SU-DHL-6 (cell line): ENCODE results near the gene OSGIN1.

Experiments used
- H2AFZ ChIP-seq: fragments of 200-600 bp; sonication (generic); 2 replicates; pipeline ENCODE4 v1.6.1; 2014; ENCODE audit warnings: low read depth, mild to moderate bottlenecking, moderate library complexity, mixed read lengths, antibody characterized with exemption, low read length; ENCODE audit not compliant: severe bottlenecking
- H3F3A ChIP-seq: fragments of 200-600 bp; shearing (Covaris generic); 2 replicates; pipeline ENCODE4 v1.6.0; 2016; ENCODE audit warnings: antibody characterized with exemption, mild to moderate bottlenecking; ENCODE audit not compliant: insufficient read depth
- H3K27ac ChIP-seq: fragments of 200-600 bp; sonication (generic); 2 replicates; pipeline ENCODE4 v1.5.1; 2016; ENCODE audit warnings: low read depth, mild to moderate bottlenecking, low read length, moderate library complexity, mixed read lengths
- H3K27me3 ChIP-seq: fragments of 200-600 bp; sonication (generic), shearing (Covaris generic); 2 replicates; pipeline ENCODE4 v1.6.0; 2014; ENCODE audit warnings: mild to moderate bottlenecking, low read length
- H3K36me3 ChIP-seq: fragments of 200-600 bp; sonication (generic); 2 replicates; pipeline ENCODE4 v1.6.1; 2014; ENCODE audit warnings: mild to moderate bottlenecking, low read length, mixed read lengths
- H3K4me2 ChIP-seq: fragments of 300-600, 200-600 bp; shearing (Covaris generic), sonication (generic); 2 replicates; pipeline ENCODE4 v1.6.0; 2014; ENCODE audit warnings: low read length, low read depth, mild to moderate bottlenecking; ENCODE audit not compliant: poor library complexity, severe bottlenecking
- H3K4me3 ChIP-seq: fragments of 200-600 bp; sonication (generic); 2 replicates; pipeline ENCODE4 v1.5.1; 2014; ENCODE audit warnings: antibody characterized with exemption, low read length, mild to moderate bottlenecking, mixed read lengths; ENCODE audit not compliant: insufficient read depth, poor library complexity, severe bottlenecking
- H3K79me2 ChIP-seq: fragments of 200-600 bp; sonication (generic); 2 replicates; pipeline ENCODE4 v1.6.1; 2014; ENCODE audit warnings: mild to moderate bottlenecking, low read length, moderate library complexity; ENCODE audit not compliant: insufficient read depth
- H3K9ac ChIP-seq: fragments of 200-600 bp; sonication (generic); 2 replicates; pipeline ENCODE4 v1.7.0; 2014; ENCODE audit warnings: mild to moderate bottlenecking, low read length
- H3K9me2 ChIP-seq: fragments of 200-600 bp; sonication (generic); replicated peaks from 2 replicates; pipeline ENCODE4 v1.6.1; 2014; ENCODE audit warnings: low read length; ENCODE audit not compliant: insufficient read depth
- H3K9me3 ChIP-seq: fragments of 200-600 bp; sonication (generic); 2 replicates; pipeline ENCODE4 v1.6.1; 2014; ENCODE audit warnings: low read length, mixed read lengths; ENCODE audit not compliant: insufficient read depth
- H4K20me1 ChIP-seq: fragments of 200-600 bp; sonication (generic); 2 replicates; pipeline ENCODE4 v1.6.1; 2014; ENCODE audit warnings: low read depth, mild to moderate bottlenecking, antibody characterized with exemption, low read length, moderate library complexity, mixed read lengths
- EZH2phosphoT487 ChIP-seq: fragments of 200-600 bp; sonication (generic), shearing (Covaris generic); conservative IDR thresholded peaks from 2 replicates; pipeline ENCODE4 v1.6.1; 2018; ENCODE audit warnings: mild to moderate bottlenecking, antibody characterized with exemption, low read length, moderate library complexity, mixed read lengths
- TF ChIP-seq, protein P1 (sequence below): fragments of 200-600 bp; sonication (generic); IDR thresholded peaks from one replicate; pipeline ENCODE4 v1.5.1; 2017; ENCODE audit warnings: antibody characterized with exemption, mild to moderate bottlenecking, low read length, moderate library complexity; ENCODE audit not compliant: insufficient read depth, poor library complexity, severe bottlenecking

OSGIN1 gene

DNA sequence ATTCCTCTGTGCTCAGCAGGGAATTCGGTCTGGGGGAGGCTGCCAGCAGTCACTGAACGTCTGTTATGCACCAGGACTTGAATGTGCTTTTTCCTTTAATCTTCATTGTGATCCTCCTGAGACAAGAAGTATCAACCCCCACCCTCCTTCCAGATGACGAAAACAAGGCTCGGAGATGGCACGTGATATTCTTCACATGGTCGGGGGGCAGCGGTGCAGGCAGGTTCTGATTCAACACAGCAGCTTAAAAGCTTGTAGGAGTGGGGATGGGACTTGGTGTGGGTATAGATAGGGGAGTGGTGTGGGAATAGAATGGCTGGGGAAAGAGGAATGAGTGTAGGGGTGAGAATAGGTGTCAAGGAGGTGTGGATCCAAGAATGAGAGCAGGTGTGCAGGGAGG, 21.4 kb downstream of the OSGIN1 start:
- Histone ChIP-seq H2AFZ (no peak overlapping the region), H3K9me3 (0 out of 2 replicates have a peak, but pooled peaks cover 8% of the 10 kb centered on the region), H4K20me1 (no peaks in the 10 kb centered on the region), H3K4me3 (no peak overlapping the region), H3K9me2 (no peaks in the 10 kb centered on the region), H3K79me2 (no peaks in the 10 kb centered on the region), H3F3A (no peaks in the 10 kb centered on the region), H3K27me3 (no peaks in the 10 kb centered on the region), H3K4me2 (no peak overlapping the region), H3K27ac (no peak overlapping the region), H3K36me3 (no peaks in the 10 kb centered on the region), H3K9ac (no peak overlapping the region)
- TF ChIP-seq, protein P1, sequence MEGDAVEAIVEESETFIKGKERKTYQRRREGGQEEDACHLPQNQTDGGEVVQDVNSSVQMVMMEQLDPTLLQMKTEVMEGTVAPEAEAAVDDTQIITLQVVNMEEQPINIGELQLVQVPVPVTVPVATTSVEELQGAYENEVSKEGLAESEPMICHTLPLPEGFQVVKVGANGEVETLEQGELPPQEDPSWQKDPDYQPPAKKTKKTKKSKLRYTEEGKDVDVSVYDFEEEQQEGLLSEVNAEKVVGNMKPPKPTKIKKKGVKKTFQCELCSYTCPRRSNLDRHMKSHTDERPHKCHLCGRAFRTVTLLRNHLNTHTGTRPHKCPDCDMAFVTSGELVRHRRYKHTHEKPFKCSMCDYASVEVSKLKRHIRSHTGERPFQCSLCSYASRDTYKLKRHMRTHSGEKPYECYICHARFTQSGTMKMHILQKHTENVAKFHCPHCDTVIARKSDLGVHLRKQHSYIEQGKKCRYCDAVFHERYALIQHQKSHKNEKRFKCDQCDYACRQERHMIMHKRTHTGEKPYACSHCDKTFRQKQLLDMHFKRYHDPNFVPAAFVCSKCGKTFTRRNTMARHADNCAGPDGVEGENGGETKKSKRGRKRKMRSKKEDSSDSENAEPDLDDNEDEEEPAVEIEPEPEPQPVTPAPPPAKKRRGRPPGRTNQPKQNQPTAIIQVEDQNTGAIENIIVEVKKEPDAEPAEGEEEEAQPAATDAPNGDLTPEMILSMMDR: no peak
- no peak for TF ChIP-seq EZH2phosphoT487

DNA sequence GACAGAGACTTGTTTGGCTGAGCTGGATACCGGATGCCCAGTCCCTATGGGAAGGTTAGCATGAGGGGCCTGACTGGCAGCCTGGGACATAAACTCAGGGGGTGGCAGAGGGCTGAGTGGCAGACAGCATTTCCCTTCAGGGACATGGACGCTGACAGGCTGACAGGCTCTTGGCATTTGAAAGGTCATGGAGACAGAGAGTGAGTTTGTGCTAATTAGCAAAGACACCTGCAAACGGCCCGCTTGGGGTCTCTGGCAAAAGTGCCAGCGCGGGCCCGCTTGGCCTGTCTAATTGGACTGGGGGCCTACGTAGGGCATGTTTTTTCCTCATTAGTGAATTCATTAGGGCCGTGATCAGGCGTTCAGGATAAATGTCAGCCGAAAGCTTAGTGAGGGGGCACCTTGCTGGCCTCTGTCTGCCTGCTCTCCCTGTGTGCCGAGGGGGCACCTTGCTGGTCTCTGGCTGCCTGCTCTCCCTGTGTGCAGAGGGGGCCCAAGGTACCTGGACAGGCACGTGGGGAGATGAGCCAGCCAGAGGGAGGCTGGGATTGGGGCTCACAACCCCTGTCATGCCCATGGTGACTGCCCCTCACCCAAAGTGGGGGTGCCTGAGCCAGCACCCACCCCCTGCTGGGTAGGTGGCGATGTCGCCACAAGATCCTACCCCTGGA, 22.7 kb downstream of the OSGIN1 start:
- Histone ChIP-seq H3K27me3 (no peaks in the 10 kb centered on the region), H3K9me3 (0 out of 2 replicates have a peak, but pooled peaks cover 8% of the 10 kb centered on the region), H3K4me2 (no peak overlapping the region), H3K9me2 (no peaks in the 10 kb centered on the region), H3K4me3 (no peak overlapping the region), H3K9ac (no peak overlapping the region), H2AFZ (no peak overlapping the region), H3K36me3 (no peaks in the 10 kb centered on the region), H3K79me2 (no peaks in the 10 kb centered on the region), H3K27ac (no peak overlapping the region), H4K20me1 (no peaks in the 10 kb centered on the region), H3F3A (no peaks in the 10 kb centered on the region)
- TF ChIP-seq EZH2phosphoT487: no peak
- TF ChIP-seq, protein P1: no peak

DNA sequence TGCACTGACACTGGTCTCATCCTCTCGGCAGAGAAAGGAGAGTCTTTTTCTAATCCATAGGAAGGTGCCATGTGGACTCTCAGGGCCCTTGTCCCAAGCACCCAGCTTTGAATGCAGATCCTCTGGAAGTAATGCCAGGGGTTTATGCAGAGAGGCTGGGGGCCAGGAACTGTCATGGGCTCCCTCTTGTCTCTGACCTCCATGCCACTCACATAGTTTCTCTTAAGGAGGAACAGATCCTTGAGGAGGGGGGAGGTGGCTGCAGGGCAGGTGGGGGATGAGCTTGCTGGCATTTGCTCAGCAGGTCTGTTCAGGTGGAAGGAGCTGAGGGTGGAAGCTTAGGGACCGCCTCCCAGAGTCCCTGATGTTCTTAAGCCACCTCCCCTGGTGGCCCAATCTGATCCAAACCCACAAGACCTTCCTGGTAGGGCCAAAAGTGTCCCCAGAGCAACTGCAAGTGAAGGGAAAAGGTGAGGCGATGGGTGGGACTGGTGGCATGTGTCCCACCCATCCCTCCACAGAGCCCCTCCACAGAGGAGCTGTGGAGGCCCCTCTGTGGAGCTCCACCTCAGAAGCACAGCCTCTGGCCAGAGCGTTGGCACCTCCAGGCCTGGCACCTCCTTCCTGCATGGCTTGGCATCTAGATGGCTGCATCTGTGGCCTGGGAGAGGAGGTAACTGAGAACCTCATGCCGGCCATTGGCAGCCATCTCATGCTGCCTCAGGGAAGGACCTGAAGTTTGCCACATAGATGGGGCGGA, 24.2 kb downstream of the OSGIN1 start:
- Histone ChIP-seq H3F3A (no peaks in the 10 kb centered on the region), H3K9me3 (0 out of 2 replicates have a peak, but pooled peaks cover 8% of the 10 kb centered on the region), H4K20me1 (no peaks in the 10 kb centered on the region), H3K9me2 (no peaks in the 10 kb centered on the region), H3K4me2 (no peak overlapping the region), H3K36me3 (no peaks in the 10 kb centered on the region), H3K27me3 (no peaks in the 10 kb centered on the region), H3K79me2 (no peaks in the 10 kb centered on the region), H3K27ac (no peak overlapping the region), H3K4me3 (no peak overlapping the region), H3K9ac (no peak overlapping the region), H2AFZ (no peak overlapping the region)
- TF ChIP-seq, protein P1: no peak
- no peak for TF ChIP-seq EZH2phosphoT487
